Heart left ventricle (tissue), 13 donors: ENCODE measurements around the gene RUBCNL.

Source experiments
- CTCF ChIP-seq, 12 donors: fragments of 200-600 bp; sonication (generic) in 4 of 12; IDR thresholded peaks; one replicate each; pipeline versions ENCODE4 v1.5.0 to v1.8.0; 2018 to 2022; ENCODE audit warnings: antibody characterized with exemption in 12 of 12, mild to moderate bottlenecking in 5 of 12
- POLR2A ChIP-seq, 2 donors: fragments of 450-650 bp; IDR thresholded peaks; one replicate each; pipeline ENCODE4 v1.6.1; 2017; ENCODE audit warnings: antibody characterized with exemption in 2 of 2, mild to moderate bottlenecking in 2 of 2, moderate library complexity in 2 of 2
- donor health status: ischemic (EF 13 %, LVEDD 7.1; RV severe dilation, severe dysfunction).
- donor health status: DM: no; HTN: yes; CAD: no.
- donor health status: DM: no; HTN: no; CAD: no.
- donor health status: ischemic (EF 25% LVEDD 6.9; RV normal size, moderate dysfunction).
- donor health status: ischemic (EF 25% LVEDD 5.7; RV mildly dilated, moderate dysfunction).
- donor health status: ischemic (EF 35%, LVEDD 5.7; RV mildly dilated, moderate dysfunction).
- donor health status: nonischemic (EF 11% LVEDD 7.7; RV severe dilation, severe dysfunction).
- donor health status: DM: yes; HTN: yes; CAD: no.
- donor health status: PGD.
- donor health status: ischemic (EF 29% LVEDD 5.4; RV normal size, mild dysfunction).
- donor health status: nonischemic (EF 23%, LVEDD 6.1; RV moderate dilation, normal function).

DNA sequence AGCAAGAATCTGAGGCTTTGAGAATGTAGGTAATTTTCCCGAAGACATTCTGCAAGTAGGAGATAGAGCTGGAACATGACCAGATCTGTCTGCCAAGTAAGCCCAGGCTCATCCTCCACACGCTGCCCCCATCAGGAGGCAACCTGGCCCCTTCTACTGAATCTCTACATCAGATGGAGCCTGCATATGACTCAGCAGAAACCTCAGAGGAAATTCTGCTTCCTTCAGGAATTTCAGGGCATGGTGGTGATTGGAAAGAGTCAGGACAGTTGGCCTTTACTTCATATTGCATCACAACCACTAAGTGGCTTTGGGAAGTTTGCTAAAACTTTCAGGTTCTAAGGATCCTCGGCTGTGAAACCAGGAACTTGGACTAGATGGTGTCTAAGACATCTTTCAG lies 90.1 kb downstream of the RUBCNL start:
- TF ChIP-seq POLR2A (IDR thresholded peaks at IDR 0.05) (no peak), CTCF (IDR thresholded peaks at IDR 0.05) (no peak)
